Glomerular visceral epithelial cell (primary cell): ENCODE data around the gene CDCA4.
A peak's percentile ranks its signal among the peaks of the same experiment; 100 is the strongest.

Experiments used
- DNase-seq: peaks from one replicate; pipeline ENCODE4 v3.0.0-alpha.2; 2016; ENCODE audit errors: extremely low spot score

Gene CDCA4

DNA sequence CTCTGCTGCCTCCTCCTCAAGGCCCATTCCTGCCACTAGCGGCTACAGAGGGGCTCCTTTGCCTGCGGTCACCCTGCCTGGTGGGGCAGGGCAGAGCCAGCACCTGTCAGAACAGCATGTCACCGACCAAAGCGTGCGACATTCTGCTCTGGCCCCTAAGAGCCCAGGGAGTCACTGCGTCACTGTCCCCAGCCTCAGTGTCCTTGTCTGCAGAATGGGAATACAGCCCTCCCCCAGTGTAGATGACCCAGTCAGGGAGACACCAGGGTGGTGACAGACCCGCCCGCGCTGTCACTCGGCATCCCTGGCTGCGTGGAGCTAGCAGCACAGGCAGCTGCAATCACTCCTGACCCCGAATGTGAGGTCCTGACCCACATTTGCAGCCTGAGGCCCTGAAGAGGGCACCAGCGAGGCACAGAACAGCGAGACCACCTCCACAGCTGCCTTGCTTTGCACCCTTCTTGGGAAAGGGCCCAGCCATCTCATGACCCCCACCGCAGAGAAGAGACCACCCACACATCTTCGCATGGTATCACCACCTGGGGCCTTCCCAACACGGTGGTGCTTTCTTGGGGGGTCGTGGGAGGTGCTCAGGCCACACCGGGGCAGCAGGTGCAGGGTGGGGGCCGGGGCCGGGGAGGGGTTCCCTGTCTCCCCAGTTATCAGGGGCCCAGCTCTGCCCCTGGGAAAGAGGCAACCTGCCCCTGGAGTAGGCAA, 45.2 kb downstream of the CDCA4 start:
- no peak for DNase-seq

DNA sequence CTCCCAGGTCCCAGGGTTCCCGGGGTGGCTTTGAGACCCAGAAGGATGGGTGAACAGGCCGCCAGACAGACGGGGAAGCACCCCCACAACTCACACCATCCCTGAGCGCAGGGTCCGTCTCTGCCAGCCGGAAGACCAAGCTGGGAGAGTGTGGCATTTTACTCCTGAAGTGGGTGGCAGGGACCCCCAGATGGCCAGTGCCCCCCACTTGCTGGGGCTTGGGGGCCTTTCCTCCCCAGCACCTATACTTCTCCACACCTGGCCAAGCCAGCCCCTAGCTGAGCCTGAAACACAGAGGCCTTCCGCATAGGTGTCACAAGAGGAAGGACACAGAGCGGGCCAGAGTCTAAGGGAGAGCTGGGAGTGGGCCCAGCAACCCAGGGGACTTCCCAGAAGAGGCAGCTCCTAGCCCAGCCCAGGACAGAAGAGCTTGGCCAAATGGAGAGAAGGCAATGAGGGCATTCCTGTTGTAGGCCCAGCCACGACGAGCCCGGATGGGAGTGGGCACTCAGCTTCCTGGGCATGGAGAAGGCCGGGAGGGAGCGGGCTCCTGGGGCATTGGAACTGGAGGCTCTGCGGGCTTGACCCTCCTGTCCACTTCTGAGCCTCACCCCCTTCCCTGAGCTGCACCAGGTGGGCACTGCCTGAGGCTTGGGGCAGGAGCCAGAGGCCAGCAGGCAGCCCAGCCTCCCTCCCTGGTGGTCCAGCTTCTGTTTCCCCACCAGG, 46.1 kb downstream of the CDCA4 start:
- no peak for DNase-seq

DNA sequence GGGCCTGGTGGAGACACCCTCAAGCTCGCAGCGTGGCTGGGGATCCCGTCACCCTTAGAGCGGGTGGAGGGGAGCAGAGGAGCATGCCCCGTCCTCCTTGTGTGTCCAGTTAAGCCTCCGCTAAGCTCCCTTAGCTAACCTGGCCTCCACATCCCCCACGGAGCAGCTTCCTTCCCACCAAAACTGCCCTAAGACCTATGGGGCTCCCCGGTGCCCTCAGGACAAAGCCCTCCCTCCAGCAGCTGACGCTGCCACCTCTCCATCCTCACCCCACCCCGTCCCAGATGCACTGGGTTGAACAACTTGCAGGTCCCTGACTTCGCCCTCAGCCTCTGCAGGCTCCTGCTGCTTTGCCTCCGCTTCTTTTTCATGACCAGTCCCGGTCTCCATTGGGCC, 46.7 kb downstream of the CDCA4 start:
- no peak for DNase-seq

DNA sequence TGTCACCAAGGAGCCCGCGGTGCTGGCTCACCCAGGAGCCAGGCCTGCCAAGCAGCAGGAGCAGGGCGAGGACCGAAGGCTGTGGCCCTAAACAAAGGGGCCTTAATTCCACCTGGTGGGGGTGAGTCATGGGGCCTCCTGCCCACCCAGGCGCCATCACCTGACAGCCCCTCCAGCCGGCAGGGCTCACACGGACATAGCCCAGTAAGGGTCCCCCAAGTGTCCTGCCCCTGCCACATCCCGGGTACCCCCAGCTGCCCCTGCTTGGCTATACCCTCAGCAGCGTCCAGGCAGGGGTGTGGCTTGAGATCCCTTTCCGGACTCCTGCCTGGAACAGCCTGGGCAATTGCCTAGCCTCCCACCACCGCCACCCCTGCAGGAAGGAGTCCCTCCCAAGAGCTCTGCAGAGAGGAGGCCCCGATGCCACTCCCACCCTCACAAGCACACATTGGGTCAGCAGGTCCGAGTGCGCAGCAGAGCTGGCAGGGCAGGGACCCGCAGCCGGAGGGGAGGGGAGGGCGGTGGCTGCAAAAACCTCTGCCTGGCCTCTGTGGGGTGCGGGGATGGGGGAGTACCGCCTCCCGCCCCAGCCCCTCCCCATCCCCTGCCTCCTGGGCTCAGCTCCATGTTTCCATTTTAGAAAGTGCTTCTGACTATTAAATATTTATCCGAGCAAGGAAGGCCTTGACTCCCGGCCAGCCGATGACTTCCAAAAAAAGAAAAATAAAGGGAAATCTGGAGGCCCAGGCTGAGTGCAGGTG, 47.3 kb downstream of the CDCA4 start:
- no peak for DNase-seq

DNA sequence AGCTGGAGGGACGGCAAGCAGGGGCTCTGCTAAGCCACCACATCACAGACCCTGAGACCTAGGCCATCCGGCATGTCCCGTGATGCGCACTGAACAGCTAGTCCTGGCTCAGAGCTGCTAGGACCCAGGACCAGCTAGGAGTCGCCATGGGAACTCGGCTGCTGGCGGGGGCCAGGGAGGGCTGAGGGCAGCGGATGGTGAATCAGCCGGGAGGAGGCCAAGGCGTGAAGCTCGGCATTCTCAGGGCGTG, 47.8 kb downstream of the CDCA4 start:
- peak; percentile 98 for DNase-seq

DNA sequence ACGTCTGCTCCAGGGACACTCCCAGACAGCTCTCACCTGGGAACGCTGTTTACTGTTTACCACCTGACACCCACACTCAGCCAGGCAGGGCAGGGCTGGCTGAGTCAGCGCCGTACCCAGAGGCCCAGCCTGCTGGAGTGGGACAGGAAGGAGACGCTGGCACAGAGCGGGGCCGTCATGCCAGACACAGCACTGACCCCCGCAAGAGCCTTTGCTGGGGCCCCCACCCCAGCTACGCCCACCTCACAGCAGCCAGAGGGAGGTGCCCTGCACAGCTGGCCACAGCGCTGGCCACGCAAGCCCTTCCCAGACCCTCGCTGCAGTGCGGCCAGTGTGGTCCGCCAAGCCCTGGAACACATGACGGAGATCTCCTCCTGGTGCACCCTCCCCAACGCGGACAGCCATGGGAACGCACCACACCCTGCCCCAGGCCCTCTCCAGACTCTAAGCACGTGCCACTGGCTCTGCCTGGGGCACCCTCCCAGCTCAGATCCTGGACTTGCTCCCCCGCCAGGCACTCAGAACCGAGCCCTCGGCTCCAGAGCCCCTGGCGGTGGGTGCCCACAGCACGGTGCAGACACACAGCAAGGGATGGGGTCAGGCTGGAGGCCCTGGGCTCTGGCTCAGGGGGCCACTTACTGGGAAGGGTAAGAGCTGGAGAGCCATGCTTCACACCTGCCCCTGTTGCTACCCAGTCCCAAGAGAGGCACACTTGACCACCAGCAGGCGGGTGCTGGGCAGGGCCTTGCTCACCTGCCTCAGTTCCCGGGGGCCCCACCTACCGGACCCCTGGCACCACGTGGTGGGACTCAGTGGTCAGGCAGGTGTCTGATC, 48.4 kb downstream of the CDCA4 start:
- DNase-seq, result peak; percentile 73

DNA sequence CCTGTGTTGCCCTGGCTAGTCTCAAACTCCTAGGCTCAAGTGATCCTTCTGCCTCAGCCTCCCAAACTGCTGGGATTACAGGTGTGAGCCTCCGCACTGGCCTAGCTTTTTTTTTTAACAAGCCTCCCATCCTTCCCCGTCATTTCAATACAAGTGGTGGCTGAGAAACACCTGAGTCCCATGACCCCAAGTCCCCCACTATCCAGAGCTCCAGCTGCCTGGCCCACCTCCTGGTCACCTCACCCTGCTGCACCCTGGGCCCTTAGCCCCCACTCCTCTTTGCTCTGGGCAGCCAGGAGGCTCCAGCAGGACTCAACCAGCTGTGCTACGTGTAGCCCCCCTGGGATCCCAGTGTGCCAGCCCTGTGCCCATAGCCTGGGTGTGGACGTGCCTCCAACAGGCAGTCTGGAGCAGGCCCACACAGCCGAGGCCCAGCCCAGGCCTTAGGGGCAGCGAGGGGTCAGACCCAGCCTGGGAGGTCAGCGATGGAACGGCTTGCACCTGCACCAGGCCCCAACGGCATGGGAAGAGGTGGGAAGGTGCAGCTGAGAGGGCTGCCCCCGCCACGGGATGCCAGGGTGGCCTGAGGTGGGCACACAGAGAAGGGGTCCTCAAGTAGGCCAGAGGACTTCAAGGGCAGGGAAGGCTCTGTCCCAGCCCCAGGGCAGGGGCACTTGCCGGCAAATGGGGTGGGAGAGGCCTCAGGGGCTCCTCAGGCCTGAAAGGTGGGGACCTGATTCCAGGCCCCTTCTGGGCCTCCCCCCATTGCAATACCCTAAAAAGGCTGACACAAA, 49.2 kb downstream of the CDCA4 start:
- DNase-seq, result no peak

DNA sequence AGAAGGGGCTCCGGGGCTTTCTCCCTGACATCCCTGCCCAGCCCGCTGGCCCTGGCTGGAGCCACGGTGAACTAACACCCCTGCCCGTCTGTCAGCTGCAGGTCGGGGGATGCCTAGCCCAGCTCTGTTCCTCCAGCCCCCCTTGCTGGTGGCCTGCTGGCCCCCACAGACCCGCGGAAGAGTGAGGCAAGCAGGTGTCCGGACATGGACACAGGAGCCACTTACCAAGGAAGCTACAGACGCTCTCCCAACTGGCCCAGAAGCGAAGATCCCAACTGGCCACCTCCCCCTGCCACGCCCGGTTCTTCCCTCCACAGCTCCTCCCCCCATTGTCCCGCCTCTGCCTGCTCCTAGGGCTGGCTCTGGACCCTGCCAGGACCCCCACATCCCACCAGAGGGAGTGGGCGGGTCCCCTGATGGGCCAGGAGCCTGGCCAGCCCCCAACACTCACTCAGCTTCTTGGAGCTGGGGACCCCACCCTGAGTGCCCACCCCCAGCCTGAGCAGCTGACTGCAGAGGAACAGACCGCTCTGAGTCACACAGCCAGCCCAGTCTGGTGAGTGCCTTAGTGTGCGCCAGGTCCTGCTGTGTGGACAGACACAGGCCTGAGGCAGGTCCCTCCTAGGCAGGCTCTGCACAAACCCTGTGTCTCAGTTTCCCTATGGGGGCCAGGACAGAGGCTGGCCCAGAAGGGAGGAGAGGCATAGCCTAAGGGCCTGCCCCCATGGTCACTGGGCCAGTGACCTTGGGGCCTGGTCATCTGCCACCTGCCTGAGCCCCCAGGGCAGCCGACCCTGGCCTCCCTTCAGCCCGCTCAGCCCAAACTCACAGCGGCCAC, 50.4 kb downstream of the CDCA4 start:
- peak; percentile 76 for DNase-seq

DNA sequence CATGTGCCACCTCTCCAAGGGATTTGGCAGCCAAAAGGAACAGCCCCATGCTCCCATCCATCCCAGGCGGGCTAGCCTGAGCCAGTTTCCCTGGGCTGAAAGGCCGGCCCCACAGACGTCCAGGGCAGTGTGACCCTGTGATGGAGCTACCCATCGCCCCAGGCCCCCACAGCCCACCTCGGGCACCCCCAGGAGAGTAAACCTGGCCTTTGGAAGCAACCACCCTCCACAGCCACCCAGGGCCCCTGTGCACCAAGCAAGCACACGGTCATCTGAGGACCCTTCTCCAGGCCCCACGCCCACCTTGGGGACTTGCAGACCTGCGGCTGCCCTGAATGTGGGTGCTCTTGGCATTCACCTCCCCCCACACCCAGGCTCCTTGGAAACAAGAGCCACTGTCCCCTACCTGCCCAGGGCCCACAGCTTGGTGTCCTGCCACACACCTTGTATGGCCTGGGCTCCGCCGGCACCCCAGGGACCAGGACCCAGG, 51.1 kb downstream of the CDCA4 start:
- DNase-seq, result no peak

DNA sequence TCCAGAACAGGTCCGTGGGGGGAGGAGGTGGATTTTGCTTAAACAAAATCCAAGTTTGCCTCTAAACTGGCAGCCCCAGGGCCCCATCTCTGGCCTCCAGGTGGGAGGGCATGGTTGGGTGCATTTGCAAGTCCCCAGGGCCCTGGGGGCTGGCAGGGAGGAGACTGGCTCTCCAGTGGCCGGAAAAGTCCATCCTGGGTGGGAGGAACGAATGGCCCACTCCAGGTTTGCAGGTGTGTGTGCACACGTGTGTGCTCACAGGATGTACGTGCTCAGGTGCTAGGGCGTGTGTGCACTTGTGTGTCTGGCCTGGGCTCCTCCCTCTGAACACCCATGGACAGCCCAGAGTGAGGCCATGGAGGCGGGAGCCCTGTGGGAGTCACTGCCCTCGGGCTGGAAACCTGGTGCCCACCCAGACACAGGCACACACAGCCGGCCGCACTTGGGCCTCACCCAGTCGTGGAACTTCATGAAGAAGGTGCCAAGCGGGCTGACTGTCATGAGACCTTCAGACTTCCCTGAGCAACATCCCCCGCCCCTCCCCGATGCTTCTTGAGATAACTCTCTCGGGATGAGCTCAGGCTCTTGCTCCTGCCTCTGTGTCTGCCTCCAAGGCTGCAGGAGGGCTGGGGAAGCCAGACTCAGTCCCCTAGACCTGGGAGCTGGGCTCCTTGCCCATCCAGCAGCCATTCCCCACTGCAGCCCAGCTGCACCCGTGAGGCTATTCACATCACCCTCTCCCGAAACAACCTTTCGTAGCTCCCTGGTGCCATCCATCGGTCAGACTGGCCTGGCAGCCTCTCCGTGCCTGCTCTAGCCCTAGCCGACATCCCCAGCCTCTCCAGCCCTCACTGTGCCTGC, 52.1 kb downstream of the CDCA4 start:
- peak; percentile 33 for DNase-seq

DNA sequence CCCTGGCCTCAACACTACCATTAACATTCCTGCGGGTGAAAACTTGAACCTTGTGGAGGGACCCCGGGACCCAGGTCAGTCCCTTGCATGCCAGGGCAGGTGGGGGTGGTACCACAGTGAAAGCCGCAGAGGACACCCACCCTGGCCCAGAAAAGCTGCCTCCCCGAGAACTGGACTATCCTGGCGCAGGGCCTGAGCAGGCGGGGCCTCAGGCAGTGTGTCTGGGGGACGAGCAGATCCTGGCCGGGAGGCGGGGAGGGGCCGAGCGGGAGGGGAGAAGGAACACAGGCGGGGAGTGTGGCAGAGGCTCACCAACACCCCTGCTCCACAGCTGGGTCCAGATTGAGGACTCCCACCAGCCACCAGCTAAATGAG, 52.7 kb downstream of the CDCA4 start:
- DNase-seq, result peak; percentile 91

DNA sequence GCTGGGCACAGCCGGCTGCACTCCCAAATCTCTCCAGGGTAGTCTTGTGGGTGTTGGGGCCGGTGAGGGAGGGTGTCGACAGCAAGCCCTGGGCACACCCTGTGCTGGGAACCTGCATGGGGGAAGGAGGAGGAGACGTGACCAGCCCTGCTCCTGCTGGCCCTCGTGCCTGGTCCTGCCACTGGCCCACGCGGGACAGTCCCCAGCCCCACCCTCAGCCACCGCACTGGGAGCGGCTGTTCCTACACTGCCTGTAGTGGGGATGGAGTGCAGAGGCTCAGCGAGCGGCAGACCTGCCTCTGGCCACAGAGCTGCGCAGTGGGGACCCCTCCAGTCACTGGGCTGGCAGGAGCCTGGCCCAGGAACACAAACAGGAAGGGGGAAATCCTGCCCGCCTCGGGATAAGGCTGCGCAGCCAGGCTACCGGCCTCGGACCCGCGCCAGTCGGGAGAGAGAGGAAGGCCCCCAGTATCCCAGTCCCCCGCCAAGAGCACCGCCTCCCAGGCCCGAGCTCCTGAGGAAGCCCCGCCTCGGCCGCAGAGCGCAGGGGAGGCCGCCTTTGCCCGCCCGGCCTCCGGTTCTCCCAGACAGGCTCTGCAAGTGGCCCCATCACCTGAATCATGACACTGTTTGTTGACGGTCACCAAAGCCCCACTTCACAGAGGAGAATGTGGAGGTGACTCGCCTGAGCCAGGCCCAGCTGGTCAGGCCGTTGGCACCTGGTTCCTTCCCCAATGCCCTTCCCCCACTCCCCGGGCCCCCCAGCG, 53.3 kb downstream of the CDCA4 start:
- DNase-seq, result no peak

DNA sequence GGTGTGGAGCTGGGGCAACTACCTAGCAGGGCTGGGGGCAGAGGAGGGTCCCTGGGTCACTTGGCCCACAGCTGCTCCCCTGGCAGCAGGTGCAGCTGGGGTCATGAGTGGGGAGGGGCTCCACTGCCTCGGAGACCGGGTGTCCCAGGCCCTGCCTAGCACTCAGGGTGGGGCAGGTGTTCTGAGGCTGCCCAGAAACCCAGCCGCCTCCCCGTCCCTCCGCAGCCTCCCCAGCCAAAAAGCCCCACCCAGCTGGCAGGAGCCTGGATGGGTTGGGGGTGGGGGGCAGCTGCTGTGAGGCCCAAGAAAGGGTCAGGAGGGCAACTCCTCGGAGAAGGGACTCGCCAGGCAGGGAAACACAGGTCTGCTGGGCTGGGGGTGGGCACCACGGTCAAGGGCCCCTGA, 53.9 kb downstream of the CDCA4 start:
- DNase-seq, result no peak

DNA sequence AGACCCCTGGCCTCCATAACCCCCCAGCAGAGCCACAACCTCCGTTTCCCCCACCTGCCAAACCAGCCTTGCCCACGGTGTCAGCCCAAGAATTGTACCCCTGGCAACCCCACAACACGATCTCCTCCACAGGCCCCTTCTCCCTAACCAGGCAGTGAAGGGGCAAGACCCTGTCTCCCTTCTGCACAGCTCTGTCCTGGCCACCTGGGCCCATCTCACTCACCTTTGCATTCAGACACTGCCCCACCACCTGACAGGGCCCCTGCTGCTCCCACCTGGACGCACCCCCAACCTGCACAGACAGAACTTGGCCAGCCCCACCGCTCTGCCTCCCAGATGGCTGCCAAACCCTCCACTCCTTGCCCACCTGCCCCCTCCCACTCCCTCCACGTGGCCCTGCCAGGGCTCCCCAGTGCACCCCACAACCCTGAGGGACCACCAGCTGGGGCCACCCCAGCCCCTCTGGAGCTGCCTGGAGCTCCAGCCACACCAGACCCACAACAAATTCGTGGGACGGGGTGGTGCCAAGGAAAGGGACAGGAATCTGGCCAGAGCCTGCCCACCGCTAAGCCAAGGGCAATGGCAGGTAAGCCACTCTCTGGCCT, 54.5 kb downstream of the CDCA4 start:
- DNase-seq, result no peak

DNA sequence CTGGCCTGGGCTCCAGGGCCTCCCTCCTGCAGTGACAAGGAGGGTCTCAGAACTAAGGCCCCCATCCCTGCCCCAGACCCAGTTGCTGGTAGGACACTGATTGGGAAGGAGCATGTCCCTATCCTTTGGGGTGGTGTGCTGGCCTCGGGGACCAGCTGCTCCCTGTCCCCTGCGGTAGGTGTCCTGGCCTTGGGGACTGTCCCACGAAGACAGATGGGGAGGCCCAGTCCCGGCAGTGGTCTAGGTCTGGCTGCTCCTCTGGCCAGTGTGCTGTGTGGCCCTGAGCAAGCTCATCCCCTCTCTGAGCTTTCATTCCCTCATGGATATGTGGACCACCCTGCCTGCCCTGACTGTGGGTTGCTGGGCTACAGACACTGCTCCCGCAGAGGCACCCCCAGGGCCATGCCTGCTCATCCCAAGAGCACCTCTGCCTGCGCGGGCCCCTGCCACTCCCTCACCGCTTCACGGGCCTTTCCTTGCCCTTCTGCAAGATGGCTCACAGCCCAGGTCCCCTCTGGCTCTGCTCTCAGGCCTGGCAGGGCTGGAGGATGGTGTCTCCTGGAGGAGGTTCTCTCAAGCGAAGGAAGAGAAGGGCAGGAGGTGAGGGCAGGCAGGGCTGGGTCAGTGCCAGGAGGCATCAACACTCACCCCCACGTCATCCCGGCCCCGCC, 55.2 kb downstream of the CDCA4 start:
- no peak for DNase-seq

DNA sequence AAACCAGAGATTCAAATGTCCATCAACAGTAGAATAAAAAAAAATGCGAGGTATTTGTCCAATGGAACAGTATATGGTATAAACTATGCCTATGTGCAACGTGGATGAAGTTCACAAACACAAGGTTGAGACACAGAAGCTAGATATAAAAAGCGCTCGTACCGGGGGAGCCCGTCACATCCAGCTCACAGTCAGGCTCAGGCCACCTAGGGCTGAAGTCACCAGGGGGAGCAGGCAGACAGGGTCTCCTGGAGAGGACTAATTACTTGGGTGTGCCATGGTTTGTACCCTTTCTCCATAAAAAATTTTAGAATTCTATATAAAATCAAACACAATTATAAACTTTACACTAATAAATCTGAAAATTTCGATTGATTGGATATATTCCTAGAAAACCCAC, 56.3 kb downstream of the CDCA4 start:
- no peak for DNase-seq
